WTC11 (cell line): ENCODE data around the gene CMTR1. TPM values are rescaled to one million over a fixed set of nuclear protein-coding genes. Genes with fewer than 3 reads are reported as not detected.

Experiments
- ATAC-seq: fragments of 200-7000 bp; cut with Tn5 transposase; 2 replicates; pipeline ENCODE4 v1.10.0; 2021; ENCODE audit warnings: mild to moderate bottlenecking, moderate library complexity
- CTCF ChIA-PET: fragments of 300-600 bp; sonication (Branson Sonifier 250); formaldehyde crosslinking; loops from one replicate; lab custom pipeline; 2021; ENCODE audit warnings: antibody characterized with exemption; lab: Charles Lee
- POLR2A ChIA-PET: fragments of 350-600 bp; sonication (Branson Sonifier 250); formaldehyde crosslinking; loops from one replicate; lab custom pipeline; 2021; ENCODE audit warnings: antibody characterized with exemption; lab: Charles Lee
- DNase-seq: peaks from one replicate; pipeline ENCODE4 v3.0.0; 2021; ENCODE audit warnings: low spot score
- H3K27ac Mint-ChIP-seq: 2 replicates; pipeline ENCODE4 v1.8.0; 2021; ENCODE audit warnings: mixed read lengths
- H3K27me3 Mint-ChIP-seq: 2 replicates; pipeline ENCODE4 v1.8.0; 2021; ENCODE audit warnings: low read depth, mild to moderate bottlenecking, moderate library complexity, mixed read lengths
- H3K36me3 Mint-ChIP-seq: 2 replicates; pipeline ENCODE4 v1.8.0; 2021; ENCODE audit warnings: mixed read lengths
- H3K4me1 Mint-ChIP-seq: 2 replicates; pipeline ENCODE4 v1.8.0; 2022; ENCODE audit warnings: mixed read lengths
- H3K4me3 Mint-ChIP-seq: 2 replicates; pipeline ENCODE4 v1.8.0; 2021; ENCODE audit warnings: mild to moderate bottlenecking, moderate library complexity, mixed read lengths
- H3K9me3 Mint-ChIP-seq: 2 replicates; pipeline ENCODE4 v1.8.0; 2021; ENCODE audit warnings: mixed read lengths
- CTCF ChIP-seq: fragments of 200-600 bp; IDR thresholded peaks from 2 replicates; pipeline ENCODE4 v1.8.0; 2022; ENCODE audit warnings: antibody characterized with exemption
- E2F4 ChIP-seq: sonication (generic); formaldehyde crosslinking; IDR thresholded peaks from 2 replicates; pipeline ENCODE4 v1.8.1; 2022; ENCODE audit warnings: low read depth, mild to moderate bottlenecking, moderate library complexity, missing genetic modification reagents, borderline replicate concordance
- ERG ChIP-seq: fragments of 250-450 bp; sonication (Bioruptor Pico); IDR thresholded peaks from 2 replicates; pipeline ENCODE4 v1.8.0; 2021; ENCODE audit warnings: mild to moderate bottlenecking
- GABPB1 ChIP-seq: sonication (generic); formaldehyde crosslinking; IDR thresholded peaks from 2 replicates; pipeline ENCODE4 v1.8.1; 2023; ENCODE audit warnings: mild to moderate bottlenecking, missing genetic modification reagents
- GRHL2 ChIP-seq: fragments of 250-450 bp; sonication (Bioruptor Pico); IDR thresholded peaks from 2 replicates; pipeline ENCODE4 v1.8.0; 2022; ENCODE audit warnings: mild to moderate bottlenecking, moderate library complexity; ENCODE audit not compliant: insufficient replicate concordance, severe bottlenecking
- GTF2I ChIP-seq: fragments of 250-450 bp; sonication (Bioruptor Pico); conservative IDR thresholded peaks from 2 replicates; pipeline ENCODE4 v1.4.0; 2021; ENCODE audit warnings: mild to moderate bottlenecking
- IRF2 ChIP-seq: sonication (generic); formaldehyde crosslinking; IDR thresholded peaks from 2 replicates; pipeline ENCODE4 v1.8.0; 2022; ENCODE audit warnings: low read depth, missing genetic modification reagents, borderline replicate concordance
- JUN ChIP-seq: sonication (generic); formaldehyde crosslinking; IDR thresholded peaks from 2 replicates; pipeline ENCODE4 v1.8.0; 2023; ENCODE audit warnings: mild to moderate bottlenecking, missing genetic modification reagents
- MXD4 ChIP-seq: fragments of 250-450 bp; sonication (Bioruptor Pico); IDR thresholded peaks from 2 replicates; pipeline ENCODE4 v1.8.0; 2021; ENCODE audit warnings: mild to moderate bottlenecking, moderate library complexity, borderline replicate concordance
- NFYB ChIP-seq: sonication (generic); formaldehyde crosslinking; conservative IDR thresholded peaks from 2 replicates; pipeline ENCODE4 v1.8.0; 2022; ENCODE audit warnings: low read depth, missing genetic modification reagents
- RORB ChIP-seq: fragments of 250-450 bp; sonication (Bioruptor Pico); IDR thresholded peaks from 2 replicates; pipeline ENCODE4 v1.9.0; 2021; ENCODE audit warnings: mild to moderate bottlenecking
- SP1 ChIP-seq: sonication (generic); formaldehyde crosslinking; conservative IDR thresholded peaks from 2 replicates; pipeline ENCODE4 v1.8.1; 2022; ENCODE audit warnings: missing genetic modification reagents
- ZBTB43 ChIP-seq: sonication (generic); formaldehyde crosslinking; IDR thresholded peaks from 2 replicates; pipeline ENCODE4 v1.8.1; 2023; ENCODE audit warnings: mild to moderate bottlenecking, missing genetic modification reagents
- ZNF219 ChIP-seq: sonication (generic); formaldehyde crosslinking; IDR thresholded peaks from 2 replicates; pipeline ENCODE4 v1.8.0; 2023; ENCODE audit warnings: missing genetic modification reagents, mild to moderate bottlenecking, borderline replicate concordance
- ZNF232 ChIP-seq: sonication (generic); formaldehyde crosslinking; IDR thresholded peaks from 2 replicates; pipeline ENCODE4 v1.8.0; 2022; ENCODE audit warnings: mild to moderate bottlenecking, missing genetic modification reagents
- ZNF263 ChIP-seq: sonication (generic); formaldehyde crosslinking; IDR thresholded peaks from 2 replicates; pipeline ENCODE4 v1.8.1; 2022; ENCODE audit warnings: low read depth, mild to moderate bottlenecking, moderate library complexity, missing genetic modification reagents
- ZNF281 ChIP-seq: sonication (generic); formaldehyde crosslinking; IDR thresholded peaks from 2 replicates; pipeline ENCODE4 v1.8.0; 2023; ENCODE audit warnings: mild to moderate bottlenecking, missing genetic modification reagents
- ZNF317 ChIP-seq: sonication (generic); formaldehyde crosslinking; IDR thresholded peaks from 2 replicates; pipeline ENCODE4 v1.8.1; 2023; ENCODE audit warnings: low read depth, mild to moderate bottlenecking, moderate library complexity, missing genetic modification reagents, borderline replicate concordance
- ZNF423 ChIP-seq: fragments of 250-450 bp; sonication (Bioruptor Pico); IDR thresholded peaks from 2 replicates; pipeline ENCODE4 v2.1.2; 2022; ENCODE audit warnings: mild to moderate bottlenecking, moderate library complexity
- ZNF512 ChIP-seq: sonication (generic); formaldehyde crosslinking; IDR thresholded peaks from 2 replicates; pipeline ENCODE4 v1.8.1; 2022; ENCODE audit warnings: missing genetic modification reagents, borderline replicate concordance
- ZNF671 ChIP-seq: fragments of 250-450 bp; sonication (Bioruptor Pico); IDR thresholded peaks from 2 replicates; pipeline ENCODE4 v1.8.0; 2021; ENCODE audit warnings: mild to moderate bottlenecking
- total RNA-seq: library from RNA; stranded (reverse); gene quantifications from 3 replicates; pipeline ENCODE4 v1.2.3, GENCODE V29; 2021

Gene CMTR1
- total RNA-seq, 1 experiment from 2014 or later, result 38.6 TPM

GRCh38 chr6:37524970-37525318 lies 91.9 kb downstream of the CMTR1 start:
- Mint-ChIP-seq H3K4me3 (no peak overlapping the region), H3K9me3 (no peaks in the 10 kb centered on the region), H3K27me3 (no peaks in the 10 kb centered on the region; the same call in 1 of the 2 replicates), H3K4me1 (peaks cover 6% of the 10 kb centered on the region), H3K36me3 (no peaks in the 10 kb centered on the region), H3K27ac (no peak overlapping the region)
- POLR2A ChIA-PET, result no interaction called here
- DNase-seq (no peak), ATAC-seq (no peak)
- CTCF ChIA-PET, result interaction anchor here (1.0 to 3.1 kb wide), 4 partner anchors 12 to 41 kb away, joined by 3 to 25 read pairs (median 8); no protein-coding TSS in a partner anchor
- no peak for TF ChIP-seq IRF2 (CRISPR knock-in tag)
- no peak for TF ChIP-seq ZNF232
- no peak for TF ChIP-seq ZNF671 (CRISPR knock-in tag)
- TF ChIP-seq ZNF423 (CRISPR knock-in tag), result no peak
- no peak for TF ChIP-seq ZNF281 (CRISPR knock-in tag)
- TF ChIP-seq RORB (CRISPR knock-in tag), result no peak
- TF ChIP-seq, all 79 proteins: peak for 0

DNA sequence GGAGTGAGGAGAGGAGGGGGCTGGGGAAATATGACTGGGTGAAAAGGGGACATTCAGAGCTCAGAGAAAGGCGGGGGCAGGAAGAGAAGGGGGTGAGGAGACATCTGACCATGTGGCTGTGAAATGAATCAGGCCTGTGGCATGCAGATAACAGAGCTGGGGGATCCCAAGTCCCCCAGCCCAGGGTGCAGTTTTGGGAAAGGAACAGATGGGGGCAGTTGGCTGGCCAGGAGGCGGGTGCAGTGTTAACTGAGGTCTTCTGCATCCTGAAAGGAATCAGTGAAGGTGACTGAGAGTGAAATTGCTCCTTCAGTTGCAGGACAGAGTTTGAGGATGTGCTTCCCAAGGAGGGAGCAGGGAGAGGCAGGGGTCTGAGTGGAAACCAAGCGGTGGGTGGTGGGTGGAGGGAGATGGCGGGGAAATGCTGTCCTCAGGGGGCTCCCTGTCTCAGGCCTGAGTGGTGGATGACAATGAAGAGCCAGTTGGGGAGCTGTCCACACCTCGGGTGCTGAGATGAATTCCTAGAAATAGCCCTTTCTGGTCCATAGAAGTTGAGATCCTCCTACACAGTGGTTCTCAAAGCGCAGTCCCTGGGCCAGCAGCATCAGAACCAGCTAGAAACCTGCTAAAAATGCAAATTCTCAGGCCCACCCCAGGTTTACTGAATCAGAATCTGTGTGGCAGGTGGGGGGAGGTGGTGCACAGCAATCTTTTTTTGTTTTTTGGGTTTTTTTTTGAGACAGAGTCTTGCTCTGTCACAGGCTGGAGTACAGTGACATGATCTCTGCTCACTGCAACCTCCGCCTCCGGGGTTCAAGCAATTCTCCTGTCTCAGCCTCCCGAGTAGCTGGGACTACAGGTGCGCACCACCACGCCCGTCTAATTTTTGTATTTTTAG lies 92.7 kb downstream of the CMTR1 start:
- DNase-seq (peak; percentile 64), ATAC-seq (peak; percentile 71)
- H3K4me3 Mint-ChIP-seq, result no peak overlapping the region
- peaks cover 6% of the 10 kb centered on the region for H3K4me1 Mint-ChIP-seq
- CTCF ChIA-PET, result interaction anchor here (0.5 to 3.1 kb wide), 8 partner anchors 9 to 128 kb away, joined by 3 to 25 read pairs (median 4); partner anchors contain the start of gene CCDC167
- H3K27ac Mint-ChIP-seq, result no peak overlapping the region
- no peaks in the 10 kb centered on the region for H3K36me3 Mint-ChIP-seq
- POLR2A ChIA-PET, result no interaction called here
- no peaks in the 10 kb centered on the region for H3K9me3 Mint-ChIP-seq
- no peaks in the 10 kb centered on the region; the same call in none of the 2 replicates for H3K27me3 Mint-ChIP-seq
- no peak for TF ChIP-seq ZNF263
- no peak for TF ChIP-seq ZNF512 (CRISPR knock-in tag)
- no peak for TF ChIP-seq GABPB1
- no peak for TF ChIP-seq E2F4
- no peak for TF ChIP-seq ZNF219 (CRISPR knock-in tag)
- TF ChIP-seq ZNF317 (CRISPR knock-in tag), result no peak
- TF ChIP-seq ERG (CRISPR knock-in tag), result no peak
- TF ChIP-seq SP1, result no peak
- no peak for TF ChIP-seq ZBTB43 (CRISPR knock-in tag)
- no peak for TF ChIP-seq GRHL2 (CRISPR knock-in tag)
- no peak for TF ChIP-seq CTCF
- TF ChIP-seq JUN (CRISPR knock-in tag), result no peak
- no peak for TF ChIP-seq NFYB (CRISPR knock-in tag)
- TF ChIP-seq GTF2I (CRISPR knock-in tag), result no peak
- TF ChIP-seq MXD4 (CRISPR knock-in tag), result no peak
